Measurements from ENCODE around the gene G6PC1.
"Not testable (repeated sequence)": the region's sequence is repeated elsewhere in the genome, so short reads cannot be mapped to it uniquely, and the experiment has no call there.

Gene G6PC1

GRCh38 chr17:42893359-42893758 is 7.2 kb upstream of the G6PC1 start:
- H3K4me1 ChIP-seq: no peaks in the 10 kb centered on the region
- H3K27me3 ChIP-seq: peaks cover 20% of the 10 kb centered on the region
- TF ChIP-seq, protein P1, sequence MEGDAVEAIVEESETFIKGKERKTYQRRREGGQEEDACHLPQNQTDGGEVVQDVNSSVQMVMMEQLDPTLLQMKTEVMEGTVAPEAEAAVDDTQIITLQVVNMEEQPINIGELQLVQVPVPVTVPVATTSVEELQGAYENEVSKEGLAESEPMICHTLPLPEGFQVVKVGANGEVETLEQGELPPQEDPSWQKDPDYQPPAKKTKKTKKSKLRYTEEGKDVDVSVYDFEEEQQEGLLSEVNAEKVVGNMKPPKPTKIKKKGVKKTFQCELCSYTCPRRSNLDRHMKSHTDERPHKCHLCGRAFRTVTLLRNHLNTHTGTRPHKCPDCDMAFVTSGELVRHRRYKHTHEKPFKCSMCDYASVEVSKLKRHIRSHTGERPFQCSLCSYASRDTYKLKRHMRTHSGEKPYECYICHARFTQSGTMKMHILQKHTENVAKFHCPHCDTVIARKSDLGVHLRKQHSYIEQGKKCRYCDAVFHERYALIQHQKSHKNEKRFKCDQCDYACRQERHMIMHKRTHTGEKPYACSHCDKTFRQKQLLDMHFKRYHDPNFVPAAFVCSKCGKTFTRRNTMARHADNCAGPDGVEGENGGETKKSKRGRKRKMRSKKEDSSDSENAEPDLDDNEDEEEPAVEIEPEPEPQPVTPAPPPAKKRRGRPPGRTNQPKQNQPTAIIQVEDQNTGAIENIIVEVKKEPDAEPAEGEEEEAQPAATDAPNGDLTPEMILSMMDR (IDR thresholded peaks at IDR 0.05; ENCODE audit: low read depth, low read length): no peak
- no peak for DNase-seq
- H3K4me3 ChIP-seq (ENCODE audit: low read depth, low read length): no peak overlapping the region
- no peaks in the 10 kb centered on the region for H3K36me3 ChIP-seq
- no peaks in the 10 kb centered on the region for H3K9me3 ChIP-seq

- H3K9me3 ChIP-seq: no peaks in the 10 kb centered on the region
- H3K4me3 ChIP-seq (ENCODE audit: low read depth, low read length): no peak overlapping the region
- no peaks in the 10 kb centered on the region for H3K4me1 ChIP-seq
- TF ChIP-seq, protein P1 (IDR thresholded peaks at IDR 0.05; ENCODE audit: low read depth, low read length): no peak
- peaks cover 25% of the 10 kb centered on the region for H3K27me3 ChIP-seq
- H3K36me3 ChIP-seq: no peaks in the 10 kb centered on the region
- no peak for DNase-seq
Measured at GRCh38 chr17:42894283-42895184, 6.1 kb upstream of the G6PC1 start.

DNA sequence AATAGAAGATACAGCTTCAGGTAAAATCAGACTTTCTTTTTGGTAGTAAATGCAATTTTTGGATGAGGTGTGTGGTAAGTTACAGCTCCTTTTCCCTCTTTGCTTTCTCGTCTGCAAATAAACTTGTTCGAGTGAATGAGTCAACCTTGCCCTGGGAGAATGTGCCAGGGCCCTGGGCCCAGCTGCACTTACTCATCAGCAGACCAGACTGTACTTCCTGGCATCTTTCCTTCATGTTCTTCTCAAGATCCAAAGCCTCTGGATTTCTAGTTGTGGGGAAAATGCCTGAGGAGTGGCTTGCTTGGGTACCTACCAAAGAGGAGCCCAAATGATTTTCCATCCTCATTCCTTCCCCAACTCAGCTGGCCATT is 5.4 kb upstream of the G6PC1 start:
- no peak overlapping the region for H3K4me3 ChIP-seq (ENCODE audit: low read depth, low read length)
- H3K4me1 ChIP-seq: no peaks in the 10 kb centered on the region
- peaks cover 31% of the 10 kb centered on the region for H3K27me3 ChIP-seq
- no peak for DNase-seq
- TF ChIP-seq, protein P1 (IDR thresholded peaks at IDR 0.05; ENCODE audit: low read depth, low read length): no peak
- no peaks in the 10 kb centered on the region; the same call in 1 of the 2 replicates for H3K9me3 ChIP-seq
- no peaks in the 10 kb centered on the region for H3K36me3 ChIP-seq

GRCh38 chr17:42898147-42898811 is 2.3 kb upstream of the G6PC1 start:
- DNase-seq: no peak
- no peaks in the 10 kb centered on the region for H3K36me3 ChIP-seq
- H3K27me3 ChIP-seq: peaks cover 42% of the 10 kb centered on the region
- H3K9me3 ChIP-seq: no peaks in the 10 kb centered on the region; the same call in 1 of the 2 replicates
- H3K4me1 ChIP-seq: no peaks in the 10 kb centered on the region
- TF ChIP-seq, protein P1 (IDR thresholded peaks at IDR 0.05; ENCODE audit: low read depth, low read length): no peak
- no peak overlapping the region for H3K4me3 ChIP-seq (ENCODE audit: low read depth, low read length)

GRCh38 chr17:42899981-42900380 is 618 bp upstream of the G6PC1 start:
- H3K9me3 ChIP-seq; H3K4me3 ChIP-seq (ENCODE audit: low read depth, low read length); H3K4me1 ChIP-seq; H3K36me3 ChIP-seq; DNase-seq: not testable (repeated sequence)
- peaks cover 32% of the 10 kb centered on the region for H3K27me3 ChIP-seq

DNA sequence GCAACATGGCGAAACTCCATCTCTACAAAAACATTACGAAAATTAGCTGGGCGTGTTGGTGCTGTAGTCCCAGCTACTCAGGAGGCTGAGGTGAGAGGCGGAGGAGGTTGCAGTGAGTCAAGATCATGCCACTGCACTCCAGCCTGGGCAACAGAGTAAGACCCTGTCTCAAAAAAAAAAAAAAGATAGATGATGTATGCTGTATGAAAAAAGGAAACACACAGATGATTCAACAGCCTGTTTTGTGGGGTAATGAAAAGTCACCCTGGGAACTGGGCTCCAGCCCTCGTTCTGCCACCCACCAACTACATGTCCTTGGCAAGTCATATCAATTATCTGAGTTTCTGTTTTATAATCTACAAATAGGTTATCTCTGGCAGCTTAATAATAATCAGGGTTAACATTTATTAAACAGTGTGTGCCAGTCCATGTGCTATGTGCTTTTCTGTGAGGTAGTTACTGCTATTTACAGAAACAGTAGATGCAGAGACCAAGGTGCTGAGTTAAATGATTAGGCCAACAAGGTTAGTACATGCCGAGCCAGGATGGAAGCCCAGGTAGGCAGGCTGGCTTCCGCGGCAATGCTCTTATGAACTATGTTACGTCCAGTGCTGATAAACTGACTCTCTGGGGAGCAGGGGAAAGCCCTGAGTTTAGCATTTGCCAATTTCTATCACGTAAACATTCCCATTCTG is 1.1 kb downstream of the G6PC1 start:
- DNase-seq: no peak
- Histone ChIP-seq H3K9me3 (no peaks in the 10 kb centered on the region; the same call in 1 of the 2 replicates), H3K36me3 (no peaks in the 10 kb centered on the region), H3K4me1 (no peaks in the 10 kb centered on the region), H3K4me3 (ENCODE audit: low read depth, low read length) (no peak overlapping the region), H3K27me3 (peaks cover 34% of the 10 kb centered on the region)
- TF ChIP-seq, protein P1 (IDR thresholded peaks at IDR 0.05; ENCODE audit: low read depth, low read length): no peak
